IPS-20b (cell line): Measurements from ENCODE around the gene CIBAR2.
A peak's percentile ranks its signal among the peaks of the same experiment; 100 is the strongest.

Experiments
- H3K27ac ChIP-seq: one replicate; pipeline ENCODE4 v1.5.1; 2013; ENCODE audit warnings: low read length
- H3K27me3 ChIP-seq: 2 replicates; pipeline ENCODE4 v1.6.1; 2013; ENCODE audit warnings: mild to moderate bottlenecking, low read length, inconsistent platforms; ENCODE audit not compliant: insufficient read depth
- H3K36me3 ChIP-seq: 2 replicates; pipeline ENCODE4 v1.6.1; 2013; ENCODE audit warnings: low read depth, mild to moderate bottlenecking, inconsistent platforms, low read length, moderate library complexity; ENCODE audit not compliant: insufficient read depth
- H3K4me1 ChIP-seq: 2 replicates; pipeline ENCODE4 v1.6.1; 2013; ENCODE audit warnings: mild to moderate bottlenecking, control low read depth, inconsistent platforms, low read length, moderate library complexity; ENCODE audit not compliant: insufficient read depth
- H3K4me3 ChIP-seq: 2 replicates; pipeline ENCODE4 v1.5.1; 2013; ENCODE audit warnings: mild to moderate bottlenecking, low read length, inconsistent platforms
- H3K9ac ChIP-seq: 2 replicates; pipeline ENCODE4 v1.6.1; 2013; ENCODE audit warnings: low read depth, mild to moderate bottlenecking, inconsistent platforms, low read length, moderate library complexity
- H3K9me3 ChIP-seq: 2 replicates; pipeline ENCODE4 v1.6.1; 2013; ENCODE audit warnings: mild to moderate bottlenecking, low read depth, low read length, inconsistent platforms; ENCODE audit not compliant: insufficient read depth

CIBAR2 gene

DNA sequence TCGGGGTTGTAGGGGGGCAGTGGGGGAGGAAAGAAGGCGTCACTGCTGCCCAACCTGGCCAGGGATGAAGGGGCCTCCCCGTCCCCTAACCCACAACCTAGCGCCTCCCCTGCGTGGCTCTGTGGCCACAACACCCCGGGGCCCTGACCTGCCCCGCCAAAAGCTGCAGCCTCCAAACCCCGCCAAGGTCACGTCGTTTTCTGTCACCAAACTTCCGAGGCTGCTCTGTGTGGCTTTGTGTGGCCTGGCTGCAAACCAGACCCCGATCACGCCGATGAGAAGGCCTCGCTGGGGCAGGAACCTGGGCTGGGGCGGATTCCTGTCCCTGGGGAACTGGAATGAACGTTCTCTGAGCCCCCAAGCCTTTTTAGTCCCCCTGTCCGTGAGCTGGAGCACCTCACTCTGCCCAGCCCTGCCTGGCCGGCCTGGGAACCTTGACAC lies 30.5 kb upstream of the CIBAR2 start:
- H3K36me3 ChIP-seq, result no peaks in the 10 kb centered on the region
- H3K27me3 ChIP-seq, result no peaks in the 10 kb centered on the region
- no peaks in the 10 kb centered on the region for H3K9me3 ChIP-seq
- no peak overlapping the region for H3K27ac ChIP-seq
- H3K4me1 ChIP-seq, result no peaks in the 10 kb centered on the region
- H3K4me3 ChIP-seq, result no peak overlapping the region
- H3K9ac ChIP-seq, result no peak overlapping the region

DNA sequence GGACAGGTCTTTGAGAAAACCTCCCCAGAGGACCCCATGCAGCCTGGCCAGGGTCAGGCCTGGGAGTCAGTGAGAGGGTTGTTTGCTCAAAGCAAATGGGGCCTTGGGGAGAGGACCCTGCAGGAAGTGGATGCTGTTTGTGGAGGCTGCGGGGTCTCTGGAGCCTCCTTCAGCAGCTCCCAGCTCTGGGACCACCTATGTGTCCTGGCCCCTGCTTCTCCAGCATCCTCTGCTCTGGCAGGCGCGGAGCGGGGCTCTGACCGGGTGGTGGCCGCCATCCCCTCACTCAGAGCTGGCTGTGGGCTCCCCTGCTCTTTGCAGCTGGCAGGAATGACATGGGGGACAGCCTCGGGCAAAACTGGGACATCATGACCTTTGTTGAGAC lies 29.8 kb upstream of the CIBAR2 start:
- Histone ChIP-seq H3K27me3 (no peaks in the 10 kb centered on the region), H3K9me3 (no peaks in the 10 kb centered on the region), H3K36me3 (no peaks in the 10 kb centered on the region), H3K4me3 (no peak overlapping the region), H3K27ac (no peak overlapping the region), H3K9ac (no peak overlapping the region; the same call in 1 of the 2 replicates), H3K4me1 (no peaks in the 10 kb centered on the region)

- Histone ChIP-seq H3K9ac (no peak overlapping the region; the same call in 1 of the 2 replicates), H3K9me3 (no peaks in the 10 kb centered on the region), H3K27me3 (no peaks in the 10 kb centered on the region; the same call in 1 of the 2 replicates), H3K4me3 (no peak overlapping the region), H3K36me3 (no peaks in the 10 kb centered on the region), H3K27ac (no peak overlapping the region), H3K4me1 (no peaks in the 10 kb centered on the region)
Measured at GRCh38 chr16:85141491-85142128, 29.3 kb upstream of the CIBAR2 start.

GRCh38 chr16:85140455-85141012 lies 28.3 kb upstream of the CIBAR2 start:
- no peaks in the 10 kb centered on the region for H3K4me1 ChIP-seq
- no peaks in the 10 kb centered on the region for H3K36me3 ChIP-seq
- H3K4me3 ChIP-seq, result no peak overlapping the region
- H3K27ac ChIP-seq, result no peak overlapping the region
- H3K9ac ChIP-seq, result no peak overlapping the region
- H3K9me3 ChIP-seq, result no peaks in the 10 kb centered on the region
- no peaks in the 10 kb centered on the region; the same call in 1 of the 2 replicates for H3K27me3 ChIP-seq

- H3K4me1 ChIP-seq, result no peaks in the 10 kb centered on the region
- H3K36me3 ChIP-seq, result no peaks in the 10 kb centered on the region
- H3K9ac ChIP-seq, result no peak overlapping the region
- H3K9me3 ChIP-seq, result no peaks in the 10 kb centered on the region
- no peak overlapping the region for H3K4me3 ChIP-seq
- H3K27ac ChIP-seq, result no peak overlapping the region
- no peaks in the 10 kb centered on the region; the same call in 1 of the 2 replicates for H3K27me3 ChIP-seq
Measured at GRCh38 chr16:85139881-85140339, 27.6 kb upstream of the CIBAR2 start.

DNA sequence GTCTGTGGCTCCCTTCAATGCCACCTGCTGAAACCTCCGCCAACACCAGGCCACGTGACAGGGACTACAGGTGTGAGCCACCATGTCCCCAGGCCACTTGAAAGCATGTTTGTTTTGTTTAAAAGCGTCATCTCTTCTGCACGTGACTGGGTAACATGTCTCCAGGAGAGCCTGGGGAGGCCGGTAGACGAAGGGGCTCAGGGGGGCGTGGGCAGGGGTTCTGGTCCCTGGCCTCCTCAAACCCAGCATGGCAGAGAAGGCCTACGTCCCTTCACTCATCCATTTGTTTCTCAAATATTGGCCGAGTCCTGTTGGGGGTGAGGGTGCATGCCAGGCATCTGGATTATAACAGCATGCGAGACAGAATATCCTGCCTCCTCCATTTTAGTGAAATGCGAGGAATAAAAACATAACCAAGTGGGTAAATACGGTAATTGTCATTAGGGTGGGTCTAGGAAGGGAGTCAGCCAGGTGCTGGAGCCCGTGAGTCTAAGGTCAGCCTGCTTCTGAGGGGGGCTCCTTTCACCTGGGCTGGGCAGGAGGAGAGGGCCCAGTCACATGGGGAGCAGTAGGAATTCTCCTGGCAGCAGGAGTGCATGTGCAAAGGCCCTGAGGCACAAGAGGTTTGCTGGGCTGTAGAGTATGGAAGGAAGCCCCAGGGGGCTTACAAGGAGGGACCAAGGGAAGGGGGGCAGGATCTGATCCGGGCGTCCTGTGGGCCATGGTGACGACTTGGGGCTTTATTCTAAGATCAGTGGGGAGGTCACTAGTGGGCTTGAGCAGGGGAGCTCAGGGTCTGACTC lies 26.8 kb upstream of the CIBAR2 start:
- no peak overlapping the region for H3K9ac ChIP-seq
- no peaks in the 10 kb centered on the region; the same call in 1 of the 2 replicates for H3K27me3 ChIP-seq
- no peaks in the 10 kb centered on the region for H3K4me1 ChIP-seq
- no peak overlapping the region for H3K4me3 ChIP-seq
- H3K27ac ChIP-seq, result no peak overlapping the region
- no peaks in the 10 kb centered on the region for H3K36me3 ChIP-seq
- H3K9me3 ChIP-seq, result no peaks in the 10 kb centered on the region

DNA sequence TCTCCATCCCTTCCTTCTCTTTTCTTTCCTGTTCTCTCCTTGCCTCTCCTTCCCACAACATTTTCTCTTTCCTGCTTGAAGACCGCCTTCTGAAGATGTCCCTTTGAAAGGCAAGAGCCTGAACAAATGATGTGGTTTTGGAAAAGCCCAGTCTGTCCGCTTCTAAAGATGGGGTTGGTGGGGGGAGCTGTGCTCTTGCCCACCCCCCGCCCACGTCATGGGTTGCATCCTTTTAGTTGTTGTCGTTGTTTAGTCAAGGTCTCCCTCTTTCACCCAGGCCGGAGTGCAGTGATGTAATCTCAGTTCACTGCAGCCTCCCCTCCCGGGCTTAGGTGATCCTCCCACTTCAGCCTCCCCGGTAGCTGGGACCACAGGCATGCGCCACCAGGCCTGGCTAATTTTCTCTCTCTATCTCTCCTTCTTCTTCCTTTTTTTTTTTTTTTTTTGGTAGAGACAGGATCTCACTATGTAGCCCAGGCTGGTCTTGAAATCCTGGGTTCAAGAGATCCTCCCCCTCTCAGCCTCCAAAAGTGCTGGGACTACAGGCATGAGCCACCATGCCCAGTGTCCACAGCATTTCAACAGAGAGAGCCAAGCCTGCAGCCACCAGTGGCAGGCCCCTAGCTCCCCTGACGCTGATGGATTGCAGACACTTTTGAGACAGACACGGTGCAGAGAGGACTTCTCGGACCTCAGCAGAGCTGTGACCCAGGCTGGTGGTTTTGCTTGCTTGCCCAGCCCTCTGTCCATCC lies 26.0 kb upstream of the CIBAR2 start:
- Histone ChIP-seq H3K9ac (no peak overlapping the region), H3K9me3 (no peaks in the 10 kb centered on the region), H3K4me1 (no peaks in the 10 kb centered on the region), H3K4me3 (no peak overlapping the region), H3K27me3 (no peaks in the 10 kb centered on the region; the same call in 1 of the 2 replicates), H3K36me3 (no peaks in the 10 kb centered on the region), H3K27ac (no peak overlapping the region)

- Histone ChIP-seq H3K9me3 (no peaks in the 10 kb centered on the region), H3K9ac (no peak overlapping the region), H3K4me3 (no peak overlapping the region), H3K36me3 (no peaks in the 10 kb centered on the region), H3K27ac (no peak overlapping the region), H3K27me3 (no peaks in the 10 kb centered on the region; the same call in 1 of the 2 replicates), H3K4me1 (no peaks in the 10 kb centered on the region)
Measured at GRCh38 chr16:85137323-85138072, 25.2 kb upstream of the CIBAR2 start.

DNA sequence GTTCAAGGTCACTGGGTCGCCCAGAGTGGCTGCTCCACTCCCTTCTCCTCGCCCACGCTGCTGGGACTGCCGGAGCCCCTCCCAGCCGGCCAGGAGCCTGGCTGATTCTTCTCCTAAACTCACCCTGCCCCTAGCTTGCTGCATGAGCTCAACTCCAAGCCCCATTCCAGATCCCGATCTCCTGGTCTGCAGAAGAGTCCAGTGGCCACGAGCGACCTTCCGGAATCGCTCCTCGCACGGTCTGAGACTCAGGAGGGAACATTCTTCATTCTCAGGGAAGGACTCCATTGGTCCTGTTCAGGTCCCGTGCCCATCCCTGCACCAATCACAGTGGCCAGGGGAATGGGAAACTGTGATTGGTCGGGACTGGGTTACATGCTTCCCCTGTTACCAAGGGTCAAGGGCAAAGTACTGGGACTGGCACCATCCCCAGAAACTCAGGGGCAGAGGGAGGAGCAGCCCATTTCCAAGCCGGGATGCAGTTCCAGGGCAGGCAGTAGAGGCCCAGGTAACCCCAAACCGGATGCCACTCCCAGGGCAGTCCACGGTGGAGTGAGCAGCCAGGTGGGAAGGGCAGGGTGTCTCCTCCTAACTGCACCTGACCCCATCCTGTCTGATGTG lies 24.5 kb upstream of the CIBAR2 start:
- H3K27ac ChIP-seq, result no peak overlapping the region
- H3K4me1 ChIP-seq, result no peaks in the 10 kb centered on the region
- peak overlapping the region; percentile 45; the same call in 1 of the 2 replicates for H3K9ac ChIP-seq

GRCh38 chr16:85136213-85136701 lies 24.0 kb upstream of the CIBAR2 start:
- Histone ChIP-seq H3K27ac (no peak overlapping the region), H3K36me3 (no peaks in the 10 kb centered on the region), H3K4me3 (no peak overlapping the region), H3K4me1 (no peaks in the 10 kb centered on the region), H3K27me3 (no peaks in the 10 kb centered on the region; the same call in 1 of the 2 replicates), H3K9ac (peak overlapping the region; percentile 45; the same call in 1 of the 2 replicates), H3K9me3 (no peaks in the 10 kb centered on the region)

More for the DNA sequence above, 24.5 kb upstream of the CIBAR2 start:
- Histone ChIP-seq H3K36me3 (no peaks in the 10 kb centered on the region), H3K4me3 (no peak overlapping the region), H3K27me3 (no peaks in the 10 kb centered on the region; the same call in 1 of the 2 replicates), H3K9me3 (no peaks in the 10 kb centered on the region)
